Measurements from ENCODE around the gene ZNF253.
"Not testable (repeated sequence)": the region's sequence is repeated elsewhere in the genome, so short reads cannot be mapped to it uniquely, and the experiment has no call there.

ZNF253 gene

GRCh38 chr19:19933432-19934314 is 68.0 kb downstream of the ZNF253 start:
- not testable (repeated sequence) for H3K4me3 Mint-ChIP-seq; DNase-seq; H3K4me1 Mint-ChIP-seq (ENCODE audit: low read depth); H3K27me3 Mint-ChIP-seq; H3K27ac Mint-ChIP-seq
- Mint-ChIP-seq H3K36me3 (ENCODE audit: low read depth) (peaks cover 64% of the 10 kb centered on the region), H3K9me3 (peaks cover 42% of the 10 kb centered on the region)

GRCh38 chr19:19937403-19937802 is 71.7 kb downstream of the ZNF253 start:
- Mint-ChIP-seq H3K9me3 (peaks cover 50% of the 10 kb centered on the region), H3K27ac (no peak overlapping the region), H3K4me3 (no peak overlapping the region), H3K36me3 (ENCODE audit: low read depth) (peaks cover 40% of the 10 kb centered on the region), H3K4me1 (ENCODE audit: low read depth) (no peaks in the 10 kb centered on the region), H3K27me3 (no peaks in the 10 kb centered on the region)
- DNase-seq: no peak

DNA sequence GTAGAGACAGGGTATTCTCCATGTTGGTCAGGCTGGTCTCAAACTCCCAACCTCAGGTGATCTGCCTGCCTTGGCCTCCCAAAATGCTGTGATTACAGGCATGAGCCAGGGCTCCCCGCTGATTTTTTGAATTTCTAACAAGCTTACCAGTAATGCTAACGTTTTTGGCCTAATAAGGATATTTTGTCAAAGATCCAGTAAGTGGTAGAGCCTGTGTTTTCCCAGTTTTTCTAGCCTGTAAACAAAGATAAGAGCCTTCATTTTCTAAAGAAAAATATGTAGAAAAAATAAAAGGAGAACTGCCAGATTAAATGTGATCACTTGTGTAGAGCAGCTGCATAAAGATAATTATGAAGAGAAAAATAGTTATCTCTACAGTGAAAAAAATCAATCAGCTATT is 72.8 kb downstream of the ZNF253 start:
- H3K27ac Mint-ChIP-seq: no peak overlapping the region
- no peaks in the 10 kb centered on the region for H3K27me3 Mint-ChIP-seq
- no peak for DNase-seq
- H3K36me3 Mint-ChIP-seq (ENCODE audit: low read depth): peaks cover 29% of the 10 kb centered on the region
- no peaks in the 10 kb centered on the region for H3K4me1 Mint-ChIP-seq (ENCODE audit: low read depth)
- H3K9me3 Mint-ChIP-seq: peaks cover 49% of the 10 kb centered on the region
- no peak overlapping the region for H3K4me3 Mint-ChIP-seq

DNA sequence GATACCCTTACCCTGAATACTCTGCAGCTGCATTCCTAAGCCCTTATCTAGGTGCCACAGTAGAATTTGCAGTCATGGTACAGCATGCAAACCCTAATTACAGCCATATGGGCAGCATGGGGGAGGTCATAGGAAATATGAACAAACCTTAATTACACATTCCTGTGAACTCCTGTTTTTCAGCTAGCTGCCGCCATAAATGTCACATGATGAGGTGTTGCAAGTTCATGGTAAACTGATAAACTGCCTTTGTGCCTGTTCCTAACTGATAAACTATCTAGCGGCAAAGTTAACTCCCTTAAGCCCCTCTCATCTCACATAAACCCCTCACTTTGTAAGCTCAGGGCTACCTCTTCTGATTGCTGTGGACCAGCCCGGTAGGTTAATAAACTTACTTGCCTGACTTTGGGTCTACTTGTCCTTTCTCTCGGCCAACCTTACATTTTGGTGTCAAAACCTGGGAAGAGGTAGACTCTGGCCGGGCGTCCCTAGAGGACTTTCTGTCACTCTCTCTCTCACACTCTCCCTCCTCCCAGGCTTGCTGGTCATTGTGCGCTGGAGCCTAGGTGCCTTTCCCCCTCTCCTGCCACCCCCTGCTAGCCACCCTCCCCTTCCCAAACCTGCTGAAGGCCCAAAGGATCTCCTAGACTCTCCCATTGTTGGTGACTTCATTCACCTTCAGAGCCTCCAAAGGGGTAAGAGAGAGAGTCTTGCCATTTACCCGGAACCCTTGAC is 78.3 kb downstream of the ZNF253 start:
- Mint-ChIP-seq H3K4me3 (no peak overlapping the region), H3K36me3 (ENCODE audit: low read depth) (peaks cover 2% of the 10 kb centered on the region), H3K27ac (no peak overlapping the region), H3K4me1 (ENCODE audit: low read depth) (no peaks in the 10 kb centered on the region), H3K27me3 (no peaks in the 10 kb centered on the region), H3K9me3 (peaks cover 35% of the 10 kb centered on the region)
- no peak for DNase-seq
